Ovary (tissue), 3 donors: ENCODE results near the gene OARD1.

Experiments
- EP300 ChIP-seq: sonication (generic); formaldehyde crosslinking; IDR thresholded peaks from one replicate; pipeline ENCODE4 v1.6.1; 2017; ENCODE audit warnings: antibody characterized with exemption
- POLR2A ChIP-seq: fragments of 450-650 bp; IDR thresholded peaks from one replicate; pipeline ENCODE4 v1.6.1; 2017; ENCODE audit warnings: antibody characterized with exemption, mild to moderate bottlenecking, moderate library complexity
- TF ChIP-seq, protein P1 (sequence below), 3 donors: fragments of 450-650 bp in 2 of 3; fragments of 200-600 bp in 1 of 3; IDR thresholded peaks; one replicate each; pipeline versions ENCODE4 v1.5.1 to v1.8.0; 2016 to 2022; ENCODE audit warnings: antibody characterized with exemption in 3 of 3, mild to moderate bottlenecking in 1 of 3
- donor health status: DM: no; HTN: no; CAD: no.

DNA sequence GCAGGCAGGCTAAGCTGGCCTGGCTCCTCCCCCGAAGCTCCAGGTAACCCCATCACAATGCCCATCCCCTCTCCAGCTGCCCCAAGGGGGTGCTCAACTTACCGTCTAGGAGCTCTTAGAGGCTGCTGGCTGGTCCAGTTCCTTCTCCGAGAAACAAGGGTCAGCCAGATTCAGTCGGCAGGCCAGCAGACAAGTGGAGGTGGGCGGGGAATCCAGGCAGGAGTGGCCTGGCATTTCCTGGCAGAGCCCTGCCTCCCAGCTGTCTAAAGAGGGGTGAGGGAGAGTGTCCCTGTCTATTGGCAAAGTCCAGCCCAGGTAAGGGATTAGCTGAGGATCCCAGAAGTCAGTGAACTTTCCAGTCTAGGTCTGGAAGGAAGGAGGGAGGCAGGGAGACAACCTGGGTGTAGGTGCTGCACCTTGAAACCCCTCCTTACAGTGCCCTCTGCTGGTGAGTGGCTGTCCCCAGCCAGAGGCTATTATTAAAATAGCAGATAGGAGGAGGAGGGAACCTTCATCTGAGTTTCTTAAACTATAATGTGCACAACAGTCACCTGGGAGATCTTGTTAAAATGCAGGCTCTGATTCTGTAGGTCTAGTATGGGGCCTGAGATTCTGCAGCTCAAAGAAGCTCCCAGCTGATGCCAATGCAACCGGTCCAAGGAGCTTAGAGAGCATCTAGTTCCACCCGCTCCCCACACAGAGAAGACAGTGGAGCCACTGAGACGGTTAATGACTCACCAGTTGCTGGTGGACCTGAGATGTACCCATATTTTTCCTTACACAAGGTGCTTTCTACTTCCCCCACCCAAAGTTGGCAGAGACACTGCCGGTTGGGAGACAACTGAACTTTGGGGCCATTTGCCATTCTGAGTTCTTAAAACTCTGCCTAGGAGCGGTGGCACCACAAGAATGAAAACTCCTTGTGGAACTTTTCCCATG, 32.8 kb downstream of the OARD1 start, which contains the start of gene UNC5CL:
- TF ChIP-seq POLR2A (no peak), EP300 (no peak)
- TF ChIP-seq, protein P1, sequence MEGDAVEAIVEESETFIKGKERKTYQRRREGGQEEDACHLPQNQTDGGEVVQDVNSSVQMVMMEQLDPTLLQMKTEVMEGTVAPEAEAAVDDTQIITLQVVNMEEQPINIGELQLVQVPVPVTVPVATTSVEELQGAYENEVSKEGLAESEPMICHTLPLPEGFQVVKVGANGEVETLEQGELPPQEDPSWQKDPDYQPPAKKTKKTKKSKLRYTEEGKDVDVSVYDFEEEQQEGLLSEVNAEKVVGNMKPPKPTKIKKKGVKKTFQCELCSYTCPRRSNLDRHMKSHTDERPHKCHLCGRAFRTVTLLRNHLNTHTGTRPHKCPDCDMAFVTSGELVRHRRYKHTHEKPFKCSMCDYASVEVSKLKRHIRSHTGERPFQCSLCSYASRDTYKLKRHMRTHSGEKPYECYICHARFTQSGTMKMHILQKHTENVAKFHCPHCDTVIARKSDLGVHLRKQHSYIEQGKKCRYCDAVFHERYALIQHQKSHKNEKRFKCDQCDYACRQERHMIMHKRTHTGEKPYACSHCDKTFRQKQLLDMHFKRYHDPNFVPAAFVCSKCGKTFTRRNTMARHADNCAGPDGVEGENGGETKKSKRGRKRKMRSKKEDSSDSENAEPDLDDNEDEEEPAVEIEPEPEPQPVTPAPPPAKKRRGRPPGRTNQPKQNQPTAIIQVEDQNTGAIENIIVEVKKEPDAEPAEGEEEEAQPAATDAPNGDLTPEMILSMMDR (IDR thresholded peaks at IDR 0.05) = no peak
